Astrocyte of the spinal cord (primary cell): ENCODE results near the gene SRGAP2C.
"Not testable (repeated sequence)": the region's sequence is repeated elsewhere in the genome, so short reads cannot be mapped to it uniquely, and the experiment has no call there.

Experiments
- DNase-seq: peaks from one replicate; pipeline ENCODE4 v3.0.0; 2011; ENCODE audit warnings: low read depth, low spot score
- H3K4me3 ChIP-seq: 2 replicates; pipeline ENCODE4 v1.5.1; 2011; ENCODE audit warnings: low read depth, mild to moderate bottlenecking, low read length, moderate library complexity
- in situ Hi-C: cut with HindIII; loops from 2 replicates; pipeline ENCODE4 v1.10.0; 2017; ENCODE audit warnings: low sequenced_read_pairs
- TF ChIP-seq, protein P1 (sequence below): IDR thresholded peaks from 2 replicates; pipeline ENCODE4 v1.5.1; 2012; ENCODE audit warnings: low read depth, mild to moderate bottlenecking, low read length, inconsistent platforms

The SRGAP2C gene

DNA sequence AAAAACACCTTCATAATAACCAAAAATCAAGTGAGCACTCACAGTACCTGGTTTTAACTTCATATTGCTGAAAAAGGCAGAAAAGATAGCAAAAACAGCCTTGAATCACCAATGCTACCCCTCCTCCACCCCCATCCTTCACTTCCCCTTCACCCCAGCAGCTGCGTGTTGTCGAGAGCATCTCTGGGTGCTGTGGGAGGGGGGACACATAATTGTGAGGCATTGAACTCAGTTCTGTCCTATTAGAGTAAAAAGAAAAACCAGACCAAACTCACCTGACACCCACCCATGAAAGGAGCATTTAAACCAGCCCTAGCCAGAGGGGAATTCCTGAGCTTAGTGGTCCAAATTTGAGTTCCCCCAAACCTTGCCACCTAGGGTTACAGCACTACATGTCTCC, 248.7 kb downstream of the SRGAP2C start:
- DNase-seq, in situ Hi-C loops, H3K4me3 ChIP-seq: not testable (repeated sequence)

DNA sequence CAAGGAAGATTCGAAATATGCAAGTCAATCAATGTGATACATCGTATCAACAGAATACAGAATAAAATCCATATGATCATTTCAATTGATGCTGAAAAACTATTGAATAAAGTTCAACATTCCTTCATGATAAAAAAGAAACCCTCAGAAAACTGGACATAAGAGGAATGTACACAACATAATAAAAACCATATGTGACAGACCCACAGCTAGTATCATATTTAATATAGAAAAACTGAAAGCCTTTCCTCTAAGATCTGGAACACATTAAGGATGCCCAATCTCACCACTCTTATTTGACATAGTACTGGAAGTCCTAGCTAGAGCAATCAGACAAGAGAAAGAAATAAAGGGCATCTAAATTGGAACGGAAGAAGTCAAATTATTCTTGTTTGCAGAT, 254.1 kb downstream of the SRGAP2C start:
- in situ Hi-C loops, H3K4me3 ChIP-seq: not testable (repeated sequence)

DNA sequence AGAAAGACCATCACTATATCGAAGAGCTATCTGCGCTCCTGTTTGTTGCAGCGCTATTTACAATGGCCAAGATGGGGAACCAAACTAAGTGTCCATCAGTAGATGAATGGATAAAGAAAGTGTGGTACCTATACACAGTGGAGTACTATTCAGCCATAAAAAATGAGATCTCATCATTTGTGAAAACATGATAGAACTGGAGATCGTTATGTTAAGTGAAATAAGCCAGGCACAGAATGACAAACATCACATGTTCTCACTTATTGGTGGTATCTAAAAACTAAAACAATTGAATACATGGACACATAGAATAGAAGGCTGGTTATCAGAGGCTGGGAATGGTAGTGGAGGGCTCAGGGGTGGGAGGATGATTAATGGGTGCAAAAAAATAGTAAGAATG, 256.2 kb downstream of the SRGAP2C start:
- in situ Hi-C loops: no loop called here
- DNase-seq: no peak
- H3K4me3 ChIP-seq: no peak overlapping the region
- TF ChIP-seq, protein P1, sequence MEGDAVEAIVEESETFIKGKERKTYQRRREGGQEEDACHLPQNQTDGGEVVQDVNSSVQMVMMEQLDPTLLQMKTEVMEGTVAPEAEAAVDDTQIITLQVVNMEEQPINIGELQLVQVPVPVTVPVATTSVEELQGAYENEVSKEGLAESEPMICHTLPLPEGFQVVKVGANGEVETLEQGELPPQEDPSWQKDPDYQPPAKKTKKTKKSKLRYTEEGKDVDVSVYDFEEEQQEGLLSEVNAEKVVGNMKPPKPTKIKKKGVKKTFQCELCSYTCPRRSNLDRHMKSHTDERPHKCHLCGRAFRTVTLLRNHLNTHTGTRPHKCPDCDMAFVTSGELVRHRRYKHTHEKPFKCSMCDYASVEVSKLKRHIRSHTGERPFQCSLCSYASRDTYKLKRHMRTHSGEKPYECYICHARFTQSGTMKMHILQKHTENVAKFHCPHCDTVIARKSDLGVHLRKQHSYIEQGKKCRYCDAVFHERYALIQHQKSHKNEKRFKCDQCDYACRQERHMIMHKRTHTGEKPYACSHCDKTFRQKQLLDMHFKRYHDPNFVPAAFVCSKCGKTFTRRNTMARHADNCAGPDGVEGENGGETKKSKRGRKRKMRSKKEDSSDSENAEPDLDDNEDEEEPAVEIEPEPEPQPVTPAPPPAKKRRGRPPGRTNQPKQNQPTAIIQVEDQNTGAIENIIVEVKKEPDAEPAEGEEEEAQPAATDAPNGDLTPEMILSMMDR: no peak

More for the DNA sequence above, 254.1 kb downstream of the SRGAP2C start:
- DNase-seq: not testable (repeated sequence)
